ENCODE measurements around the gene TTC16.

GRCh38 chr9:127749090-127749787 lies 33.4 kb downstream of the TTC16 start:
- TF ChIP-seq CTCF (IDR thresholded peaks at IDR 0.05) (no peak), HMGXB4 (CRISPR knock-in tag; IDR thresholded peaks at IDR 0.05) (no peak), NR1H2 (CRISPR knock-in tag; IDR thresholded peaks at IDR 0.05) (no peak), E2F1 (CRISPR knock-in tag; IDR thresholded peaks at IDR 0.05) (no peak), SP1 (CRISPR knock-in tag; conservative IDR thresholded peaks at IDR 0.05) (no peak), ELF4 (CRISPR knock-in tag; IDR thresholded peaks at IDR 0.05; ENCODE audit: low read depth) (no peak)
